HepG2 (cell line): Measurements from ENCODE around the gene RHBDL1. TPM values are rescaled to one million over a fixed set of nuclear protein-coding genes. Genes with fewer than 3 reads are reported as not detected.

Experiments used
- ATAC-seq: fragments of 200-7000 bp; cut with Tn5 transposase; 3 replicates; pipeline ENCODE4 v1.9.1; 2020; ENCODE audit warnings: mild to moderate bottlenecking, moderate library complexity
- BruUV-seq: library from RNA; stranded (reverse); fragments of 400-500 nt; replicated peaks from 2 replicates; lab custom pipeline; 2021; lab: Mats Ljungman, UMichigan
- CTCF ChIA-PET: fragments of 300-600 bp; formaldehyde crosslinking; extraction: SDS; loops from one replicate; lab custom pipeline; 2021; ENCODE audit warnings: low total read pairs, inconsistent platforms, low intra/inter-chr PET ratio; lab: Yijun Ruan, JAX
- POLR2A ChIA-PET: fragments of 350-600 bp; sonication (Branson Sonifier 250); formaldehyde crosslinking; loops from one replicate; lab custom pipeline; 2020; ENCODE audit warnings: antibody characterized with exemption, inconsistent platforms; lab: Yijun Ruan, JAX
- DNase-seq: peaks from one replicate; pipeline ENCODE4 v3.0.0-alpha.2; 2015; ENCODE audit warnings: low spot score
- FAIRE-seq: peaks from 3 replicates; lab custom pipeline; 2011; peaks lifted over from hg19 to GRCh38; lab: Jason Lieb, UNC
- H2AFZ ChIP-seq: one replicate; pipeline ENCODE4 v1.6.1; 2011; ENCODE audit warnings: low read length, inconsistent platforms
- H3K27ac ChIP-seq: fragments of 300-600 bp; 3 replicates; pipeline ENCODE4 v1.8.0; 2011; ENCODE audit warnings: mixed run types, mild to moderate bottlenecking, mixed read lengths, low read length, inconsistent platforms; ENCODE audit not compliant: insufficient read depth; ENCODE audit errors: extremely low read length
- H3K27me3 ChIP-seq, 2 experiments: fragments of 200-600 bp in 1 of 2; 2 replicates in 1 of 2; 3 replicates in 1 of 2; pipeline versions ENCODE4 v1.6.0 to v1.8.0; 2011; ENCODE audit warnings: low read length in 2 of 2, mild to moderate bottlenecking in 2 of 2, moderate library complexity in 2 of 2, inconsistent platforms in 1 of 2; ENCODE audit not compliant: insufficient read depth in 2 of 2, control insufficient read depth in 1 of 2
- H3K36me3 ChIP-seq, 2 experiments: fragments of 200-600 bp in 1 of 2; replicated peaks in 1 of 2; 2 replicates in 1 of 2; 3 replicates in 1 of 2; pipeline versions ENCODE4 v1.5.1 to v1.8.0; 2011; ENCODE audit warnings: low read length in 2 of 2, inconsistent platforms in 1 of 2; ENCODE audit not compliant: insufficient read depth in 2 of 2, control insufficient read depth in 1 of 2
- H3K4me1 ChIP-seq: 2 replicates; pipeline ENCODE4 v1.5.1; 2012; ENCODE audit warnings: low read length, inconsistent platforms; ENCODE audit not compliant: insufficient read depth
- H3K4me2 ChIP-seq: 2 replicates; pipeline ENCODE4 v1.6.0; 2011; ENCODE audit warnings: low read depth, low read length, inconsistent platforms
- H3K4me3 ChIP-seq, 3 experiments: fragments of 200-600 bp in 1 of 3; sonication (generic), shearing (Covaris generic) in 1 of 3; replicated peaks in 1 of 3; 2 replicates each; pipeline ENCODE4 v1.5.1; 2011 to 2016; ENCODE audit warnings: low read length in 3 of 3, inconsistent platforms in 2 of 3, low read depth in 2 of 3, mild to moderate bottlenecking in 2 of 3, control low read depth in 1 of 3, mixed read lengths in 1 of 3; ENCODE audit not compliant: insufficient read depth in 1 of 3
- H3K79me2 ChIP-seq: one replicate; pipeline ENCODE4 v1.6.1; 2011; ENCODE audit warnings: low read length, inconsistent platforms; ENCODE audit not compliant: insufficient read depth
- H3K9ac ChIP-seq: 2 replicates; pipeline ENCODE4 v1.6.0; 2011; ENCODE audit warnings: mild to moderate bottlenecking, low read depth, low read length, inconsistent platforms; ENCODE audit not compliant: insufficient read depth
- H3K9me3 ChIP-seq: 2 replicates; pipeline ENCODE4 v1.5.1; 2012; ENCODE audit warnings: mild to moderate bottlenecking, low read length
- H4K20me1 ChIP-seq: 2 replicates; pipeline ENCODE4 v1.6.0; 2011; ENCODE audit warnings: inconsistent platforms, mild to moderate bottlenecking, low read length, moderate library complexity; ENCODE audit not compliant: insufficient read depth
- ESRRA ChIP-seq: sonication (generic); formaldehyde crosslinking; IDR thresholded peaks from 2 replicates; pipeline ENCODE4 v1.5.1; 2020; ENCODE audit warnings: mild to moderate bottlenecking, low read depth, missing genetic modification reagents
- FOXA1 ChIP-seq, 2 experiments: fragments of 450-650 bp in 1 of 2; sonication (generic) in 1 of 2; formaldehyde crosslinking in 1 of 2; IDR thresholded peaks; 2 replicates each; pipeline versions ENCODE4 v1.4.0 to v1.6.1; 2016 to 2020; ENCODE audit warnings: missing genetic modification reagents in 1 of 2
- HDAC6 ChIP-seq: fragments of 200-600 bp; sonication (generic); IDR thresholded peaks from 2 replicates; pipeline ENCODE4 v1.7.0; 2017; ENCODE audit warnings: mild to moderate bottlenecking, antibody characterized with exemption, low read length, low read depth
- KAT2B ChIP-seq: fragments of 150-350 bp; IDR thresholded peaks from 2 replicates; pipeline ENCODE4 v1.6.1; 2014; ENCODE audit warnings: low read depth, low read length, borderline replicate concordance
- RARG ChIP-seq: sonication (generic); formaldehyde crosslinking; IDR thresholded peaks from 2 replicates; pipeline ENCODE4 v1.4.0; 2020; ENCODE audit warnings: low read depth, mild to moderate bottlenecking, missing genetic modification reagents
- ZBTB7A ChIP-seq: sonication (generic); formaldehyde crosslinking; IDR thresholded peaks from 2 replicates; pipeline ENCODE4 v1.8.0; 2022; ENCODE audit warnings: mild to moderate bottlenecking, missing genetic modification reagents
- ZFP36L2 ChIP-seq: sonication (generic); formaldehyde crosslinking; IDR thresholded peaks from 2 replicates; pipeline ENCODE4 v1.4.0; 2020; ENCODE audit warnings: missing genetic modification reagents
- ZFY ChIP-seq: sonication (generic); formaldehyde crosslinking; IDR thresholded peaks from 2 replicates; pipeline ENCODE4 v1.4.0; 2020; ENCODE audit warnings: missing genetic modification reagents
- ZNF570 ChIP-seq: sonication (generic); formaldehyde crosslinking; IDR thresholded peaks from 2 replicates; pipeline ENCODE4 v1.4.0; 2020; ENCODE audit warnings: mild to moderate bottlenecking, missing genetic modification reagents, borderline replicate concordance
- ZNF644 ChIP-seq: IDR thresholded peaks from 2 replicates; pipeline ENCODE4 v1.6.1; 2016; ENCODE audit warnings: low read depth
- ZSCAN25 ChIP-seq: sonication (generic); formaldehyde crosslinking; IDR thresholded peaks from 2 replicates; pipeline ENCODE4 v1.8.0; 2022; ENCODE audit warnings: mild to moderate bottlenecking, missing genetic modification reagents
- WGBS: methylation state at CpG from one replicate; pipeline ENCODE4 v1.1.6; 2017; ENCODE audit warnings: low lambda C conversion rate; 5-methylcytosine and 5-hydroxymethylcytosine counted together
- in situ Hi-C: cut with HindIII; loops from 2 replicates; pipeline ENCODE4 v1.10.0; 2017; ENCODE audit warnings: low pct_unique_long_range_greater_than_20kb; ENCODE audit not compliant: extremely low pct_ligation_motif_present
- intact Hi-C: fragments of 100-400 bp; cut with micrococcal nuclease; formaldehyde crosslinking; loops from one replicate; pipeline ENCODE4 v1.10.0; 2022; ENCODE audit not compliant: unreplicated experiment
- polyA plus RNA-seq, 8 experiments: library from polyadenylated mRNA; depleted of rRNA in 3 of 8; stranded (reverse) in 7 of 8; unstranded in 1 of 8; fragments of >200 nt; fragmentation: Illumina TruSeq in 4 of 8; extraction: Trizol in 4 of 8; gene quantifications; 2 replicates each; pipeline versions ENCODE4 v1.2.1 to v1.2.3, GENCODE V29; 2011 to 2016; ENCODE audit warnings: low read depth in 4 of 8, missing spikeins in 1 of 8, mixed read lengths in 1 of 8; ENCODE audit not compliant: insufficient read depth in 1 of 8
- total RNA-seq, 5 experiments: library from RNA; depleted of rRNA; stranded (reverse); fragments of >200 nt; fragmentation: Illumina TruSeq; extraction: Trizol; gene quantifications; 2 replicates each; pipeline ENCODE4 v1.2.3, GENCODE V29; 2016; ENCODE audit warnings: low read depth in 1 of 5
- TF ChIP-seq, protein P1 (sequence below): sonication (generic); formaldehyde crosslinking; IDR thresholded peaks from 2 replicates; pipeline ENCODE4 v1.4.0; 2020; ENCODE audit warnings: missing genetic modification reagents
- TF ChIP-seq, protein P2 (sequence below): sonication (generic); formaldehyde crosslinking; IDR thresholded peaks from 2 replicates; pipeline ENCODE4 v1.5.0; 2020; ENCODE audit warnings: mild to moderate bottlenecking, missing genetic modification reagents
- TF ChIP-seq, protein P3 (sequence below): conservative IDR thresholded peaks from 2 replicates; pipeline ENCODE4 v1.6.1; 2018; ENCODE audit warnings: missing genetic modification reagents

RHBDL1 gene
- total and polyA plus RNA-seq, 2 of the 13 experiments (the other 11 are each of a cell fraction or from before 2014, with no cell fraction given), result 1.8 to 3.8 TPM

DNA sequence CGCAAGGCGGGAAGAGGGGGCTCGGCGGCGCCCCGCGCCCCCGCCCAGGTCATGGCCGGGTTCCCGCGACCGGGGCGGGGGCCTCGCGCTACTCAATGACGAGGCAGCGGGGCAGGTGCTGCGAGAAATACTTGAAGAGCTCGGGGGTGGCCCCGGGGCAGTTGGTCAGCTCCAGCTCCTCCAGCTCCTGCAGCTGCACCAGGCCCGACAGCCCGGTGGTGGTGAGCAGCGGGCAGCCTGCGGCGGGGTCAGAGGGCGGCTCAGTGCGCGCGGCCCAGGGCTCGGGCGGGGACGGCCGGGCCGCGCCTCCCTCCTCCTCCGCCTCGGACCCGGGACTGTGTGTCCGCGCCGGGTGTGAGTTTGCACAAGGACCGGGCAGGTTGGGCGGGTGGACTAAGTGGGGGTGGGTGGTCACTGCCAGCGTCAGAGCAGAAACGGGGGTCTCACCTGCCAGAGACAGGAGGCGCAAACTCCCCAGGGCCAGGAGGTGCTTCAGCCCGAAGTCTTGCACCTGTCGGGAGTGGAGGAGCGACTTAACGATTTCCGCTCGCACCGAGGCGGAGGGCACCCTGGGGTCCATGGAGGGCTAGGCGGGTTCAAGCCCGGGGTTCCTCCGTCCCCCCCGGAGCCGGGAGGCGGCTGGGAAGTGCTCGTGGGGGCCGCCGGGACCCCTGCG lies 18.9 kb downstream of the RHBDL1 start:
- intact Hi-C loops (no loop called here), in situ Hi-C loops (no loop called here)
- H3K9ac ChIP-seq, result no peak overlapping the region; the same call in 1 of the 2 replicates
- ATAC-seq (peak; percentile 42), DNase-seq (no peak), FAIRE-seq (no peak)
- H3K4me3 ChIP-seq, result peak overlapping the region; percentile 34 to 69 (median 57); a peak in 5 of 6 replicates
- H3K79me2 ChIP-seq, result no peaks in the 10 kb centered on the region
- H3K9me3 ChIP-seq, result no peaks in the 10 kb centered on the region
- no peaks in the 10 kb centered on the region for H3K36me3 ChIP-seq
- H3K27me3 ChIP-seq, result peaks cover 10 to 38% of the 10 kb centered on the region in 2 experiments
- H3K27ac ChIP-seq, result no peak overlapping the region
- no peaks in the 10 kb centered on the region for H4K20me1 ChIP-seq
- WGBS, result 14% methylated on average over 19 of the region's 64 CpGs
- peak overlapping the region; percentile 84 for H3K4me2 ChIP-seq
- ChIA-PET CTCF (no interaction called here), POLR2A (interaction anchor here (1.5 to 3.4 kb wide), 3 partner anchors 13 to 66 kb away, joined by 3 to 21 read pairs (median 7); partner anchors contain the start of genes ANTKMT, MSLN and STUB1)
- no peak overlapping the region for H2AFZ ChIP-seq
- no TSS peak for BruUV-seq
- H3K4me1 ChIP-seq, result peaks cover 18% of the 10 kb centered on the region
- TF ChIP-seq ZFP36L2 (CRISPR knock-in tag) (no peak), KAT2B (no peak), RARG (CRISPR knock-in tag) (no peak), ZNF570 (CRISPR knock-in tag) (no peak), ZFY (peak; percentile 36; the same call in 1 of the 2 replicates), ESRRA (CRISPR knock-in tag) (no peak), HDAC6 (no peak), ZNF644 (no peak), FOXA1 (IDR thresholded peaks at IDR 0.05) (no peak), FOXA1 (CRISPR knock-in tag; IDR thresholded peaks at IDR 0.05) (no peak), ZBTB7A (no peak), ZSCAN25 (CRISPR knock-in tag) (no peak)
- TF ChIP-seq, protein P1, sequence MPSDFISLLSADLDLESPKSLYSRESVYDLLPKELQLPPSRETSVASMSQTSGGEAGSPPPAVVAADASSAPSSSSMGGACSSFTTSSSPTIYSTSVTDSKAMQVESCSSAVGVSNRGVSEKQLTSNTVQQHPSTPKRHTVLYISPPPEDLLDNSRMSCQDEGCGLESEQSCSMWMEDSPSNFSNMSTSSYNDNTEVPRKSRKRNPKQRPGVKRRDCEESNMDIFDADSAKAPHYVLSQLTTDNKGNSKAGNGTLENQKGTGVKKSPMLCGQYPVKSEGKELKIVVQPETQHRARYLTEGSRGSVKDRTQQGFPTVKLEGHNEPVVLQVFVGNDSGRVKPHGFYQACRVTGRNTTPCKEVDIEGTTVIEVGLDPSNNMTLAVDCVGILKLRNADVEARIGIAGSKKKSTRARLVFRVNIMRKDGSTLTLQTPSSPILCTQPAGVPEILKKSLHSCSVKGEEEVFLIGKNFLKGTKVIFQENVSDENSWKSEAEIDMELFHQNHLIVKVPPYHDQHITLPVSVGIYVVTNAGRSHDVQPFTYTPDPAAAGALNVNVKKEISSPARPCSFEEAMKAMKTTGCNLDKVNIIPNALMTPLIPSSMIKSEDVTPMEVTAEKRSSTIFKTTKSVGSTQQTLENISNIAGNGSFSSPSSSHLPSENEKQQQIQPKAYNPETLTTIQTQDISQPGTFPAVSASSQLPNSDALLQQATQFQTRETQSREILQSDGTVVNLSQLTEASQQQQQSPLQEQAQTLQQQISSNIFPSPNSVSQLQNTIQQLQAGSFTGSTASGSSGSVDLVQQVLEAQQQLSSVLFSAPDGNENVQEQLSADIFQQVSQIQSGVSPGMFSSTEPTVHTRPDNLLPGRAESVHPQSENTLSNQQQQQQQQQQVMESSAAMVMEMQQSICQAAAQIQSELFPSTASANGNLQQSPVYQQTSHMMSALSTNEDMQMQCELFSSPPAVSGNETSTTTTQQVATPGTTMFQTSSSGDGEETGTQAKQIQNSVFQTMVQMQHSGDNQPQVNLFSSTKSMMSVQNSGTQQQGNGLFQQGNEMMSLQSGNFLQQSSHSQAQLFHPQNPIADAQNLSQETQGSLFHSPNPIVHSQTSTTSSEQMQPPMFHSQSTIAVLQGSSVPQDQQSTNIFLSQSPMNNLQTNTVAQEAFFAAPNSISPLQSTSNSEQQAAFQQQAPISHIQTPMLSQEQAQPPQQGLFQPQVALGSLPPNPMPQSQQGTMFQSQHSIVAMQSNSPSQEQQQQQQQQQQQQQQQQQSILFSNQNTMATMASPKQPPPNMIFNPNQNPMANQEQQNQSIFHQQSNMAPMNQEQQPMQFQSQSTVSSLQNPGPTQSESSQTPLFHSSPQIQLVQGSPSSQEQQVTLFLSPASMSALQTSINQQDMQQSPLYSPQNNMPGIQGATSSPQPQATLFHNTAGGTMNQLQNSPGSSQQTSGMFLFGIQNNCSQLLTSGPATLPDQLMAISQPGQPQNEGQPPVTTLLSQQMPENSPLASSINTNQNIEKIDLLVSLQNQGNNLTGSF (CRISPR knock-in tag), result no peak
- TF ChIP-seq, protein P2, sequence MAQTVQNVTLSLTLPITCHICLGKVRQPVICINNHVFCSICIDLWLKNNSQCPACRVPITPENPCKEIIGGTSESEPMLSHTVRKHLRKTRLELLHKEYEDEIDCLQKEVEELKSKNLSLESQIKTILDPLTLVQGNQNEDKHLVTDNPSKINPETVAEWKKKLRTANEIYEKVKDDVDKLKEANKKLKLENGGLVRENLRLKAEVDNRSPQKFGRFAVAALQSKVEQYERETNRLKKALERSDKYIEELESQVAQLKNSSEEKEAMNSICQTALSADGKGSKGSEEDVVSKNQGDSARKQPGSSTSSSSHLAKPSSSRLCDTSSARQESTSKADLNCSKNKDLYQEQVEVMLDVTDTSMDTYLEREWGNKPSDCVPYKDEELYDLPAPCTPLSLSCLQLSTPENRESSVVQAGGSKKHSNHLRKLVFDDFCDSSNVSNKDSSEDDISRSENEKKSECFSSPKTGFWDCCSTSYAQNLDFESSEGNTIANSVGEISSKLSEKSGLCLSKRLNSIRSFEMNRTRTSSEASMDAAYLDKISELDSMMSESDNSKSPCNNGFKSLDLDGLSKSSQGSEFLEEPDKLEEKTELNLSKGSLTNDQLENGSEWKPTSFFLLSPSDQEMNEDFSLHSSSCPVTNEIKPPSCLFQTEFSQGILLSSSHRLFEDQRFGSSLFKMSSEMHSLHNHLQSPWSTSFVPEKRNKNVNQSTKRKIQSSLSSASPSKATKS (CRISPR knock-in tag), result no peak
- TF ChIP-seq, protein P3, sequence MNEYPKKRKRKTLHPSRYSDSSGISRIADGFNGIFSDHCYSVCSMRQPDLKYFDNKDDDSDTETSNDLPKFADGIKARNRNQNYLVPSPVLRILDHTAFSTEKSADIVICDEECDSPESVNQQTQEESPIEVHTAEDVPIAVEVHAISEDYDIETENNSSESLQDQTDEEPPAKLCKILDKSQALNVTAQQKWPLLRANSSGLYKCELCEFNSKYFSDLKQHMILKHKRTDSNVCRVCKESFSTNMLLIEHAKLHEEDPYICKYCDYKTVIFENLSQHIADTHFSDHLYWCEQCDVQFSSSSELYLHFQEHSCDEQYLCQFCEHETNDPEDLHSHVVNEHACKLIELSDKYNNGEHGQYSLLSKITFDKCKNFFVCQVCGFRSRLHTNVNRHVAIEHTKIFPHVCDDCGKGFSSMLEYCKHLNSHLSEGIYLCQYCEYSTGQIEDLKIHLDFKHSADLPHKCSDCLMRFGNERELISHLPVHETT, result no peak
